GM19467 (cell line): ENCODE results near the gene CSMD2.

Experiments
- ATAC-seq: cut with Tn5 transposase; IDR thresholded peaks from one replicate; pipeline ENCODE4 v1.9.1; 2021; ENCODE audit warnings: mild to moderate bottlenecking, moderate library complexity; ENCODE audit not compliant: unreplicated experiment

The CSMD2 gene

GRCh38 chr1:33697816-33698215 is 467.2 kb downstream of the CSMD2 start:
- no peak for ATAC-seq

- no peak for ATAC-seq
Observed at GRCh38 chr1:33696962-33697361, 468.1 kb downstream of the CSMD2 start.

GRCh38 chr1:33696311-33696710 is 468.7 kb downstream of the CSMD2 start:
- no peak for ATAC-seq

- ATAC-seq = no peak
Observed at GRCh38 chr1:33692206-33693188, 472.5 kb downstream of the CSMD2 start.

GRCh38 chr1:33687000-33687399 is 478.0 kb downstream of the CSMD2 start:
- no peak for ATAC-seq

- ATAC-seq = no peak
Observed at GRCh38 chr1:33686551-33686950, 478.5 kb downstream of the CSMD2 start.

GRCh38 chr1:33685256-33685655 is 479.8 kb downstream of the CSMD2 start:
- no peak for ATAC-seq

GRCh38 chr1:33684396-33685179 is 480.4 kb downstream of the CSMD2 start:
- ATAC-seq = no peak

GRCh38 chr1:33683913-33684312 is 481.1 kb downstream of the CSMD2 start:
- no peak for ATAC-seq

GRCh38 chr1:33682371-33682770 is 482.7 kb downstream of the CSMD2 start:
- no peak for ATAC-seq

GRCh38 chr1:33680281-33680840 is 484.7 kb downstream of the CSMD2 start:
- no peak for ATAC-seq

GRCh38 chr1:33670567-33670966 is 494.5 kb downstream of the CSMD2 start:
- no peak for ATAC-seq

- no peak for ATAC-seq
Observed at GRCh38 chr1:33668695-33669094, 496.3 kb downstream of the CSMD2 start.

GRCh38 chr1:33667386-33668282 is 497.4 kb downstream of the CSMD2 start:
- ATAC-seq = no peak

- no peak for ATAC-seq
Observed at GRCh38 chr1:33666616-33667015, 498.4 kb downstream of the CSMD2 start.

- ATAC-seq = no peak
Observed at GRCh38 chr1:33661811-33662454, 503.1 kb downstream of the CSMD2 start.

GRCh38 chr1:33660956-33661355 is 504.1 kb downstream of the CSMD2 start:
- no peak for ATAC-seq

- no peak for ATAC-seq
Observed at GRCh38 chr1:33660244-33660643, 504.8 kb downstream of the CSMD2 start.

GRCh38 chr1:33659641-33660040 is 505.4 kb downstream of the CSMD2 start:
- ATAC-seq = no peak

GRCh38 chr1:33657833-33658232 is 507.2 kb downstream of the CSMD2 start:
- no peak for ATAC-seq
